ENCODE data around the gene LIMK2. TPM values are rescaled to one million over a fixed set of nuclear protein-coding genes. Genes with fewer than 3 reads are reported as not detected.
"Not testable (repeated sequence)": the region's sequence is repeated elsewhere in the genome, so short reads cannot be mapped to it uniquely, and the experiment has no call there.

LIMK2 gene
- total RNA-seq, 2 donors from 2014 or later: 88.0 to 109 TPM

DNA sequence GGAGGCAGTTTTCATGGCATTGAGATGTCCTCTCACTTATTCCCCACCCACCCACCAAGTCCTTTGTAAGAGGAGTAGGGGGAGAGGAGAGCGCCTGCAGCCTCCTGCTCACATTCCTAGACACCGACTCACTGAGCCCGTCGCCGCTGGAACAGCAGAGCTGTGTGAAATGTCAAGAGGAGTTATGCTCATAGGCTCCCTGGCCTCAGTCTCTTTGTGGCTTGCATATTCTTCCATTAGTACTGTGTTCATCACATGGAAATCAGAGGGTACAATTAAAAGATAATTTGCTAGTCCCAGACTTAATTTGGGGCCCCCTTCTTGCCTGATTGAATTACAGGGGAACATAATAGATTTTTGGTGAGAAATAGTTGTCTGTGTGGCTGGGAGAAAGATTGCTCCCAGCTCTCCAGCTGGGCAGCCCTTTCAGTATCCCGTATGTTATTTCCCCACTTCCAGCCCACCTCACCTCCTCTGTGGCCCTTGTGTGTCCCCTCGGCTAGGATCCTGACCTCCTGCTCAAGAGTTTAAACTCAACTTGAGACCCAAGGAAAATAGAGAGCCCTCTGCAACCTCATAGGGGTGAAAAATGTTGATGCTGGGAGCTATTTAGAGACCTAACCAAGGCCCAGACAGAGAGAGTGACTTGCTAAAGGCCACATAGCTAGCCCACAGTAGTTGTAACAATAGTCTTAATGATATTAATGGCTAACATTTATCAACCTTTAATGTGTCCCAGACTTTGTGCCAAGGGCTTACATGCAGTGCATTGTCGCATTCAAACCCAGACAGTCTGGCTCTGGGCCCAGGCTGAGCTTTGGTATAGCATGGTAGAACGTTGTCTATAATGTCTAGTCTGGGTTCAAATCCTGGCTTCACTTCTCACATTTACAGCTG lies 32.2 kb downstream of the LIMK2 start:
- intact Hi-C loops (cut with DNase I): no loop called here
- no peaks in the 10 kb centered on the region for H3K9me3 ChIP-seq
- TF ChIP-seq, protein P1, sequence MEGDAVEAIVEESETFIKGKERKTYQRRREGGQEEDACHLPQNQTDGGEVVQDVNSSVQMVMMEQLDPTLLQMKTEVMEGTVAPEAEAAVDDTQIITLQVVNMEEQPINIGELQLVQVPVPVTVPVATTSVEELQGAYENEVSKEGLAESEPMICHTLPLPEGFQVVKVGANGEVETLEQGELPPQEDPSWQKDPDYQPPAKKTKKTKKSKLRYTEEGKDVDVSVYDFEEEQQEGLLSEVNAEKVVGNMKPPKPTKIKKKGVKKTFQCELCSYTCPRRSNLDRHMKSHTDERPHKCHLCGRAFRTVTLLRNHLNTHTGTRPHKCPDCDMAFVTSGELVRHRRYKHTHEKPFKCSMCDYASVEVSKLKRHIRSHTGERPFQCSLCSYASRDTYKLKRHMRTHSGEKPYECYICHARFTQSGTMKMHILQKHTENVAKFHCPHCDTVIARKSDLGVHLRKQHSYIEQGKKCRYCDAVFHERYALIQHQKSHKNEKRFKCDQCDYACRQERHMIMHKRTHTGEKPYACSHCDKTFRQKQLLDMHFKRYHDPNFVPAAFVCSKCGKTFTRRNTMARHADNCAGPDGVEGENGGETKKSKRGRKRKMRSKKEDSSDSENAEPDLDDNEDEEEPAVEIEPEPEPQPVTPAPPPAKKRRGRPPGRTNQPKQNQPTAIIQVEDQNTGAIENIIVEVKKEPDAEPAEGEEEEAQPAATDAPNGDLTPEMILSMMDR (IDR thresholded peaks at IDR 0.05): no peak
- H3K27me3 ChIP-seq: no peaks in the 10 kb centered on the region
- no peak for DNase-seq
- no peak overlapping the region for H3K4me3 ChIP-seq
- H3K27ac ChIP-seq: no peak overlapping the region
- H3K36me3 ChIP-seq: no peaks in the 10 kb centered on the region
- no peak overlapping the region for H3K9ac ChIP-seq (ENCODE audit: low read depth in 2 of 2, low read length in 2 of 2)
- peaks cover 11% of the 10 kb centered on the region for H3K4me1 ChIP-seq

DNA sequence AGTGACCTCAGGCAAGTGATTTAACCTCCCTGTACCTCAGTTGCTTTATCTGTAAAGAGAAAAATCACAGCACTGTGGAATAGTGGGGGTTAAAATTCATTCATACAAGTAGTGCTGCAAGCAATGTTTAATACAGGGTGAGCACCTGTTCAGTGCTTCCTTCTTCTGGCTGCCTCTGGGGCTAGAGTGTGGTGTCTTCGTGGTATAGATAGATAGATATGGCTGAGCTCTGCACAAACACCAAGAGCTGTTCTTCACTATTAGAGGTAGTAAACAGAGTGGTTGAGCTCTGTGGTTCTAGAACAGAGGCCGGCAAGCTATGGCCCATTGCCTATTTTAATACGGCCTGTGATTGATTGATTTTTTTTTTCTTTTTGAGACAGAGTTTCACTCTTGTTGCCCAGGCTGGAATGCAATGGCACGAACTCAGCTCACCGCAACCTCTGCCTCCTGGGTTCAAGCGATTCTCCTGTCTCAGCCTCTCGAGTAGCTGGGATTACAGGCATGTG lies 32.9 kb downstream of the LIMK2 start:
- no peak for DNase-seq
- peaks cover 11% of the 10 kb centered on the region for H3K4me1 ChIP-seq
- TF ChIP-seq, protein P1 (IDR thresholded peaks at IDR 0.05): no peak
- intact Hi-C loops (cut with DNase I): no loop called here
- H3K36me3 ChIP-seq: no peaks in the 10 kb centered on the region
- no peak overlapping the region for H3K9ac ChIP-seq (ENCODE audit: low read depth in 2 of 2, low read length in 2 of 2)
- no peak overlapping the region for H3K27ac ChIP-seq
- no peaks in the 10 kb centered on the region for H3K9me3 ChIP-seq
- no peaks in the 10 kb centered on the region for H3K27me3 ChIP-seq
- no peak overlapping the region for H3K4me3 ChIP-seq

DNA sequence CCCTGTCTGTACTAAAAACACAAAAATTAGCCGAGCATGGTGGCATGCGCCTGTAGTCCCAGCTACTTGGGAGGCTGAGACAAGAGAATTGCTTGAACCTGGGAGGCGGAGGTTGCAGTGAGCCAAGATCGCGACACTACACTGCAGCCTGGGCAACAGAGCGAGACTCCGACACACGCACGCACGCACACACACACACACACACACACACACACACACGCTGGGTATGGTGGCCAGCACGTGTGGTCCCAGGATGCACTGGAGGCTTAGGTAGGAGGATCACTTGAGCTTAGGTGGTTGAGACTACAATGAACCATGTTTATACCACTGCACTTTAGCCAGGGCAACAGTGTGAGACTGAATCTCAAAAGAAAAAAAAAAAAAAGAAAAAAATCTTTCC lies 33.9 kb downstream of the LIMK2 start:
- not testable (repeated sequence) for H3K9ac ChIP-seq (ENCODE audit: low read depth in 2 of 2, low read length in 2 of 2)
- H3K4me1 ChIP-seq: peaks cover 18% of the 10 kb centered on the region

DNA sequence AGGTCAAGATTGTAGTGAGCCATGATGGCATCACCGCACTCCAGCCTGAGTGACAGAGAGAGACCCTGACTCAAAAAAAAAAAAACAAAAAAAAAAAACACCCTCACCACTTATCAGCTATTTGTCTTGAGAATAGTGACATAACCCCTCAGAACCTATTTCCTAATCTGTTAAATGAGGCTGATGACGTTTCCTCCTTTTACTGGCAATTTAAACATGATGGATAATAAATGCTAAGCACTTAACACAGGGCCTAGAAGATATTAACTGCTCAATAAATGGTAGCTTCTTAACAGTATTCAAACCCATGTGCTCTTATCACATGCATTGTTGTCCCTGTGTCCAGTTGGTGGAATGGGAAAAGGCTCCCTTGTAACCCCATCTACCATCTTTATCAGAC lies 34.6 kb downstream of the LIMK2 start:
- H3K4me1 ChIP-seq: peaks cover 21% of the 10 kb centered on the region
- TF ChIP-seq, protein P1 (IDR thresholded peaks at IDR 0.05): no peak
- intact Hi-C loops (cut with DNase I): no loop called here
- no peaks in the 10 kb centered on the region for H3K9me3 ChIP-seq
- H3K36me3 ChIP-seq: no peaks in the 10 kb centered on the region
- DNase-seq: no peak
- H3K9ac ChIP-seq (ENCODE audit: low read depth in 2 of 2, low read length in 2 of 2): no peak overlapping the region
- H3K27me3 ChIP-seq: no peaks in the 10 kb centered on the region
- no peak overlapping the region for H3K4me3 ChIP-seq
- H3K27ac ChIP-seq: no peak overlapping the region

More for the DNA sequence above, 33.9 kb downstream of the LIMK2 start:
- DNase-seq; H3K27me3 ChIP-seq; H3K9me3 ChIP-seq; H3K36me3 ChIP-seq; H3K4me3 ChIP-seq; H3K27ac ChIP-seq; intact Hi-C loops (cut with DNase I): not testable (repeated sequence)

DNA sequence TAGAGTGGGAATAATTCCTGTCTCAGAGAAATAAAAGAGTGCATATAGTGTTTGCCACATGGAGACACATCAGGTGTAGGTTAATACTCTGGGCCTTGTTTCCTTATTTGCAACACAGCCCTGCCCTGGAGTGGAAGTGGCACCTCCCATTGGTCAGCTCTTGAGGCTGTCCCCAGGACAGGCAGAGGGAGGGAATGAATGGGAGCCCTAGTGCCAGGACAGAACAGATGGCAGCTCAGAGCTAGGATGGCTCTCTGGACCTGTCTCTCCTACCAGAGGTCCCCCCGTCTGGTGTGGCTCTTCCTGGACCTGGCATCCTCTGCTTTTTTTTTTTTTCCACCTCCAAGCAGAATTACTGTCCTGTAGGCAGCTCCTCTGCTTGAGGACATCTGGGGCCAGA lies 35.6 kb downstream of the LIMK2 start:
- intact Hi-C loops (cut with DNase I): no loop called here
- DNase-seq: no peak
- no peak overlapping the region for H3K9ac ChIP-seq (ENCODE audit: low read depth in 2 of 2, low read length in 2 of 2)
- H3K9me3 ChIP-seq: no peaks in the 10 kb centered on the region
- H3K4me3 ChIP-seq: no peak overlapping the region
- H3K4me1 ChIP-seq: peaks cover 21% of the 10 kb centered on the region
- no peaks in the 10 kb centered on the region for H3K36me3 ChIP-seq
- no peak overlapping the region for H3K27ac ChIP-seq
- no peaks in the 10 kb centered on the region for H3K27me3 ChIP-seq
- TF ChIP-seq, protein P1 (IDR thresholded peaks at IDR 0.05): no peak

Data from colonic mucosa (tissue), 4 donors.